GM23248 (cell line): Measurements from ENCODE around the gene POLR3C.

Experiments
- EZH2 ChIP-seq: fragments of 200-600 bp; sonication (generic); IDR thresholded peaks from 2 replicates; pipeline ENCODE4 v1.6.1; 2018; ENCODE audit warnings: antibody characterized with exemption, mild to moderate bottlenecking; ENCODE audit not compliant: insufficient read depth, poor library complexity, severe bottlenecking
- EZH2phosphoT487 ChIP-seq: fragments of 200-600 bp; sonication (generic); IDR thresholded peaks from 2 replicates; pipeline ENCODE4 v1.6.1; 2018; ENCODE audit warnings: antibody characterized with exemption, moderate library complexity, mild to moderate bottlenecking, low read depth; ENCODE audit not compliant: insufficient read depth

DNA sequence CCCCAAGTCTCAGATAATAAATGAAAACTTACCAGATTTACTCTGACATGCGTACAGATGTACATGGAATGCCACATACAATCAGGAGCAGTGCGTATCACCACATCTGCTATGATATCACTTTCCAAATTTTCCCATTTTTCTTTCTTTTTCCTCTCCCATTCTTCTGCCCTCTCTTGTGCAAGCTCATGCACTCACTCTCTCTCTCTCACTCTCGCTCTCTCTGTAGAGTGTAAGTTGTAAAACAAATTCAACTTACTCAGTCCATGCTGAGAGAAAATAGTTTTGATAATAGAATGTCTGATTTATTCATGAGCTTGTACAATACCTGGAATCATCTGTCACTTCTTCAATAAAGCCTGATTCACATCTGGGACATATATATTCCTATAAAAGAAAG lies 35.4 kb upstream of the POLR3C start:
- no peak for TF ChIP-seq EZH2phosphoT487
- no peak for TF ChIP-seq EZH2
